Endodermal cell (in vitro differentiated cells): ENCODE results near the gene NPAS3. TPM values are rescaled to one million over a fixed set of nuclear protein-coding genes. Genes with fewer than 3 reads are reported as not detected.

Source experiments
- DNase-seq: peaks from one replicate; pipeline ENCODE4 v3.0.0-alpha.2; 2017
- H3K27ac ChIP-seq: 2 replicates; pipeline ENCODE4 v1.5.1; 2013; ENCODE audit warnings: mild to moderate bottlenecking, low read depth, low read length, moderate library complexity
- H3K27me3 ChIP-seq: 2 replicates; pipeline ENCODE4 v1.6.1; 2013; ENCODE audit warnings: mild to moderate bottlenecking, low read length, moderate library complexity; ENCODE audit not compliant: insufficient read depth, control insufficient read depth, poor library complexity, severe bottlenecking
- H3K36me3 ChIP-seq: 2 replicates; pipeline ENCODE4 v1.7.0; 2013; ENCODE audit warnings: mild to moderate bottlenecking, low read length, moderate library complexity; ENCODE audit not compliant: control insufficient read depth, insufficient read depth
- H3K4me1 ChIP-seq: one replicate; pipeline ENCODE4 v1.7.0; 2013; ENCODE audit warnings: low read length; ENCODE audit not compliant: control insufficient read depth, insufficient read depth
- H3K4me3 ChIP-seq: 2 replicates; pipeline ENCODE4 v1.5.1; 2013; ENCODE audit warnings: mild to moderate bottlenecking, low read length, moderate library complexity
- H3K9ac ChIP-seq: 2 replicates; pipeline ENCODE4 v1.6.1; 2013; ENCODE audit warnings: mild to moderate bottlenecking, low read length, moderate library complexity; ENCODE audit not compliant: poor library complexity, severe bottlenecking; ENCODE audit errors: extremely low read depth
- H3K9me3 ChIP-seq: 2 replicates; pipeline ENCODE4 v1.6.1; 2013; ENCODE audit warnings: mild to moderate bottlenecking, low read length, moderate library complexity; ENCODE audit not compliant: control insufficient read depth
- H3K27ac Mint-ChIP-seq: 2 replicates; pipeline ENCODE4 v1.8.0; 2020; ENCODE audit warnings: mixed read lengths
- H3K27me3 Mint-ChIP-seq: 2 replicates; pipeline ENCODE4 v1.8.0; 2021; ENCODE audit warnings: mild to moderate bottlenecking, mixed read lengths; ENCODE audit not compliant: insufficient read depth
- H3K36me3 Mint-ChIP-seq: 2 replicates; pipeline ENCODE4 v1.8.0; 2020; ENCODE audit warnings: low read depth, mixed read lengths
- H3K4me1 Mint-ChIP-seq: 2 replicates; pipeline ENCODE4 v1.8.0; 2020; ENCODE audit warnings: mixed read lengths
- H3K4me3 Mint-ChIP-seq: 2 replicates; pipeline ENCODE4 v1.8.0; 2020; ENCODE audit warnings: mild to moderate bottlenecking, moderate library complexity, mixed read lengths
- H3K9me3 Mint-ChIP-seq: 2 replicates; pipeline ENCODE4 v1.8.0; 2020; ENCODE audit warnings: mild to moderate bottlenecking, mixed read lengths
- CTCF ChIP-seq: fragments of 200-600 bp; sonication (generic); conservative IDR thresholded peaks from 2 replicates; pipeline ENCODE4 v1.5.0; 2021; ENCODE audit warnings: antibody characterized with exemption, mild to moderate bottlenecking
- WGBS, 2 experiments: methylation state at CpG; one replicate each; pipeline versions ENCODE4 v1.1.5 to v1.1.7; 2013; ENCODE audit warnings: missing lambda C conversion rate in 2 of 2, mixed read lengths in 1 of 2; ENCODE audit not compliant: insufficient coverage in 1 of 2, insufficient read length in 1 of 2; 5-methylcytosine and 5-hydroxymethylcytosine counted together
- total RNA-seq, 2 donors: library from RNA; stranded (reverse); fragmentation: NEBNext Ultra II Directional in 1 of 2; extraction: Animal tissue kit (Norgen Biotek cat#: 25700) in 1 of 2; gene quantifications; 2 replicates in 1 of 2; 3 replicates in 1 of 2; pipeline ENCODE4 v1.2.1, GENCODE V29; 2021

The NPAS3 gene
- total RNA-seq, 2 donors from 2014 or later = 1.4 to 1.6 TPM

GRCh38 chr14:33062881-33063280, 124.2 kb downstream of the NPAS3 start:
- 53% methylated on average over 1 of the region's 2 CpGs; no CpG with 5 or more reads in 1 of the 2 experiments for WGBS, 2 experiments
- Histone ChIP-seq H3K27me3 (no peaks in the 10 kb centered on the region), H3K4me1 (peaks cover 16% of the 10 kb centered on the region), H3K4me3 (peak overlapping the region; percentile 4), H3K9me3 (no peaks in the 10 kb centered on the region), H3K36me3 (no peaks in the 10 kb centered on the region), H3K9ac (no peak overlapping the region), H3K27ac (no peak overlapping the region)
- Mint-ChIP-seq H3K4me3 (no peak overlapping the region), H3K36me3 (no peaks in the 10 kb centered on the region), H3K4me1 (peaks cover 49% of the 10 kb centered on the region), H3K9me3 (no peaks in the 10 kb centered on the region), H3K27me3 (no peaks in the 10 kb centered on the region), H3K27ac (no peak overlapping the region)
- DNase-seq = no peak
- TF ChIP-seq CTCF = no peak

- Histone ChIP-seq H3K9ac (no peak overlapping the region), H3K27me3 (no peaks in the 10 kb centered on the region), H3K4me1 (peaks cover 21% of the 10 kb centered on the region), H3K9me3 (no peaks in the 10 kb centered on the region), H3K36me3 (no peaks in the 10 kb centered on the region), H3K4me3 (no peak overlapping the region), H3K27ac (no peak overlapping the region)
- H3K4me3 Mint-ChIP-seq = no peak overlapping the region
- WGBS, 2 experiments = 93 to 100% methylated on average over 3 to 4 of the region's 4 CpGs
- no peak for DNase-seq
- no peaks in the 10 kb centered on the region for H3K27me3 Mint-ChIP-seq
- H3K27ac Mint-ChIP-seq = no peak overlapping the region
- TF ChIP-seq CTCF = no peak
- peaks cover 49% of the 10 kb centered on the region for H3K4me1 Mint-ChIP-seq
- no peaks in the 10 kb centered on the region for H3K36me3 Mint-ChIP-seq
- H3K9me3 Mint-ChIP-seq = no peaks in the 10 kb centered on the region
Measured at GRCh38 chr14:33063521-33063920, 124.8 kb downstream of the NPAS3 start.

- H3K36me3 Mint-ChIP-seq = no peaks in the 10 kb centered on the region
- no peak overlapping the region for H3K27ac Mint-ChIP-seq
- no peak for DNase-seq
- Histone ChIP-seq H3K9me3 (no peaks in the 10 kb centered on the region), H3K9ac (no peak overlapping the region), H3K36me3 (no peaks in the 10 kb centered on the region), H3K27me3 (no peaks in the 10 kb centered on the region), H3K4me1 (peaks cover 21% of the 10 kb centered on the region), H3K27ac (no peak overlapping the region), H3K4me3 (no peak overlapping the region)
- H3K4me3 Mint-ChIP-seq = no peak overlapping the region
- H3K4me1 Mint-ChIP-seq = peaks cover 55% of the 10 kb centered on the region
- no peak for TF ChIP-seq CTCF
- no peaks in the 10 kb centered on the region for H3K9me3 Mint-ChIP-seq
- no peaks in the 10 kb centered on the region for H3K27me3 Mint-ChIP-seq
Measured at GRCh38 chr14:33065634-33066033, 127.0 kb downstream of the NPAS3 start.
